OCI-LY7 (cell line): Measurements from ENCODE around the gene LIFR. TPM values are rescaled to one million over a fixed set of nuclear protein-coding genes. Genes with fewer than 3 reads are reported as not detected.
"Not testable (repeated sequence)": the region's sequence is repeated elsewhere in the genome, so short reads cannot be mapped to it uniquely, and the experiment has no call there.

Source experiments
- BruUV-seq: library from RNA; stranded (reverse); fragments of 400-500 nt; replicated peaks from 2 replicates; lab custom pipeline; 2021; lab: Mats Ljungman, UMichigan
- CTCF ChIA-PET: fragments of 300-600 bp; sonication (Branson Sonifier 250); formaldehyde crosslinking; loops from one replicate; lab custom pipeline; 2022; ENCODE audit warnings: antibody characterized with exemption; ENCODE audit not compliant: unreplicated experiment; lab: Charles Lee
- POLR2A ChIA-PET: fragments of 300-600 bp; sonication (Branson Sonifier 250); formaldehyde crosslinking; loops from one replicate; lab custom pipeline; 2022; ENCODE audit warnings: antibody characterized with exemption; lab: Charles Lee
- DNase-seq: peaks from one replicate; pipeline ENCODE4 v3.0.0-alpha.2; 2015; ENCODE audit warnings: low spot score
- H2AFZ ChIP-seq: fragments of 200-600 bp; sonication (generic), shearing (Covaris generic); 2 replicates; pipeline ENCODE4 v1.6.1; 2014; ENCODE audit warnings: mild to moderate bottlenecking, antibody characterized with exemption, low read length, moderate library complexity
- H3K27ac ChIP-seq: fragments of 200-600 bp; sonication (generic); 2 replicates; pipeline ENCODE4 v1.5.1; 2014; ENCODE audit warnings: mixed run types, low read depth, mild to moderate bottlenecking, moderate library complexity, low read length, inconsistent platforms; ENCODE audit not compliant: poor library complexity, severe bottlenecking
- H3K36me3 ChIP-seq: fragments of 200-600 bp; sonication (generic); 2 replicates; pipeline ENCODE4 v1.6.1; 2014; ENCODE audit warnings: mild to moderate bottlenecking, antibody characterized with exemption, low read length, moderate library complexity, mixed read lengths; ENCODE audit not compliant: insufficient read depth
- H3K4me1 ChIP-seq: fragments of 200-600 bp; sonication (generic); 2 replicates; pipeline ENCODE4 v1.5.1; 2014; ENCODE audit warnings: mild to moderate bottlenecking, low read length; ENCODE audit not compliant: insufficient read depth, poor library complexity, severe bottlenecking
- H3K4me2 ChIP-seq: fragments of 200-600 bp; sonication (generic); 2 replicates; pipeline ENCODE4 v1.6.1; 2014; ENCODE audit warnings: mild to moderate bottlenecking, low read length
- H3K4me3 ChIP-seq: fragments of 200-600 bp; sonication (generic); 2 replicates; pipeline ENCODE4 v1.5.1; 2014; ENCODE audit warnings: mild to moderate bottlenecking, low read depth, low read length; ENCODE audit not compliant: poor library complexity, severe bottlenecking
- H3K79me2 ChIP-seq: fragments of 200-600 bp; sonication (generic); 2 replicates; pipeline ENCODE4 v1.6.1; 2016; ENCODE audit warnings: low read depth, mild to moderate bottlenecking, low read length, moderate library complexity, mixed read lengths; ENCODE audit not compliant: insufficient read depth
- H3K9me2 ChIP-seq: fragments of 200-600 bp; sonication (generic); 2 replicates; pipeline ENCODE4 v1.6.1; 2016; ENCODE audit warnings: mild to moderate bottlenecking, low read length, mixed read lengths; ENCODE audit not compliant: insufficient read depth
- H3K9me3 ChIP-seq: fragments of 200-600 bp; sonication (generic); 2 replicates; pipeline ENCODE4 v1.6.1; 2014; ENCODE audit warnings: mild to moderate bottlenecking, mixed run types, low read length, mixed read lengths
- H4K20me1 ChIP-seq: fragments of 200-600 bp; sonication (generic); 2 replicates; pipeline ENCODE4 v1.6.1; 2014; ENCODE audit warnings: mild to moderate bottlenecking, antibody characterized with exemption, low read length, moderate library complexity, mixed read lengths; ENCODE audit not compliant: insufficient read depth
- EZH2phosphoT487 ChIP-seq: fragments of 200-600 bp; sonication (generic); IDR thresholded peaks from 2 replicates; pipeline ENCODE4 v1.6.1; 2018; ENCODE audit warnings: low read depth, borderline replicate concordance, mild to moderate bottlenecking, mixed run types, antibody characterized with exemption, low read length, moderate library complexity, mixed read lengths
- intact Hi-C: fragments of 100-400 bp; cut with micrococcal nuclease; formaldehyde crosslinking; loops from one replicate; pipeline ENCODE4 v1.10.0; 2022; ENCODE audit not compliant: unreplicated experiment
- total RNA-seq, 2 experiments: library from RNA; depleted of rRNA in 1 of 2; stranded (reverse); fragments of >200 nt in 1 of 2; shearing (Covaris generic) in 1 of 2; gene quantifications; 2 replicates each; pipeline ENCODE4 v1.2.3, GENCODE V29; 2014 to 2022
- TF ChIP-seq, protein P1 (sequence below): fragments of 200-600 bp; sonication (generic); conservative IDR thresholded peaks from 2 replicates; pipeline ENCODE4 v1.5.1; 2014; ENCODE audit warnings: mild to moderate bottlenecking, antibody characterized with exemption, low read length, moderate library complexity, mixed read lengths

LIFR gene
- total RNA-seq, 2 experiments from 2014 or later, result not detected

GRCh38 chr5:38573521-38573920 lies 17.1 kb upstream of the LIFR start:
- no TSS peak for BruUV-seq
- Histone ChIP-seq H3K4me1 (no peaks in the 10 kb centered on the region), H3K9me2 (no peaks in the 10 kb centered on the region), H3K79me2 (no peaks in the 10 kb centered on the region), H4K20me1 (no peaks in the 10 kb centered on the region), H2AFZ (no peak overlapping the region), H3K36me3 (no peaks in the 10 kb centered on the region), H3K9me3 (no peaks in the 10 kb centered on the region), H3K4me2 (no peak overlapping the region), H3K27ac (no peak overlapping the region), H3K4me3 (no peak overlapping the region)
- no peak for TF ChIP-seq EZH2phosphoT487
- TF ChIP-seq, protein P1, sequence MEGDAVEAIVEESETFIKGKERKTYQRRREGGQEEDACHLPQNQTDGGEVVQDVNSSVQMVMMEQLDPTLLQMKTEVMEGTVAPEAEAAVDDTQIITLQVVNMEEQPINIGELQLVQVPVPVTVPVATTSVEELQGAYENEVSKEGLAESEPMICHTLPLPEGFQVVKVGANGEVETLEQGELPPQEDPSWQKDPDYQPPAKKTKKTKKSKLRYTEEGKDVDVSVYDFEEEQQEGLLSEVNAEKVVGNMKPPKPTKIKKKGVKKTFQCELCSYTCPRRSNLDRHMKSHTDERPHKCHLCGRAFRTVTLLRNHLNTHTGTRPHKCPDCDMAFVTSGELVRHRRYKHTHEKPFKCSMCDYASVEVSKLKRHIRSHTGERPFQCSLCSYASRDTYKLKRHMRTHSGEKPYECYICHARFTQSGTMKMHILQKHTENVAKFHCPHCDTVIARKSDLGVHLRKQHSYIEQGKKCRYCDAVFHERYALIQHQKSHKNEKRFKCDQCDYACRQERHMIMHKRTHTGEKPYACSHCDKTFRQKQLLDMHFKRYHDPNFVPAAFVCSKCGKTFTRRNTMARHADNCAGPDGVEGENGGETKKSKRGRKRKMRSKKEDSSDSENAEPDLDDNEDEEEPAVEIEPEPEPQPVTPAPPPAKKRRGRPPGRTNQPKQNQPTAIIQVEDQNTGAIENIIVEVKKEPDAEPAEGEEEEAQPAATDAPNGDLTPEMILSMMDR, result no peak
- DNase-seq, result no peak
- ChIA-PET CTCF (no interaction called here), POLR2A (no interaction called here)
- intact Hi-C loops, result no loop called here

DNA sequence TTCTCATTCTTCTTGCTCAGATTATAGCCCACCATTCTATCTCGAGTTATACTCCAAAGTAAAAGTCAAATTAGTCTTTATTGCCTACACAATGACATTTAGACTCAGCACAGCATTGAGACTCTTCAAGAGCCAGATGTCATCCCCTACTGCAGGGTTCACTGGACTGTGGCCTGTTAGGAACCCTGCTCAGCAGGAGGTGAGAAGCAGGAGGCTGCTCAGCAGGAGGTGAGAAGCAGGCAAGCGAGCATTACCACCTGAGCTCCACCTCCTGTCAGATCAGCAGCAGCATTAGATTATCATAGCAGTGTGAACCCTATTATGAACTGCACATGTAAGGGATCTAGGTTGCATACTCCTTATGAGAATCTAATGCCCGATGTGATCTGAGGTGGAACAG lies 12.7 kb upstream of the LIFR start:
- Histone ChIP-seq H3K4me1 (no peaks in the 10 kb centered on the region), H4K20me1 (no peaks in the 10 kb centered on the region), H3K9me3 (no peaks in the 10 kb centered on the region), H3K9me2 (no peaks in the 10 kb centered on the region), H3K27ac (no peak overlapping the region), H3K79me2 (no peaks in the 10 kb centered on the region), H3K4me3 (no peak overlapping the region), H3K4me2 (no peak overlapping the region), H2AFZ (no peak overlapping the region), H3K36me3 (no peaks in the 10 kb centered on the region)
- no TSS peak for BruUV-seq
- intact Hi-C loops, result no loop called here
- no peak for DNase-seq
- ChIA-PET CTCF (no interaction called here), POLR2A (no interaction called here)
- TF ChIP-seq EZH2phosphoT487, result no peak
- TF ChIP-seq, protein P1, result no peak

- H3K9me2 ChIP-seq, H3K4me2 ChIP-seq, BruUV-seq, H3K79me2 ChIP-seq, H3K36me3 ChIP-seq, H3K27ac ChIP-seq, H2AFZ ChIP-seq, H4K20me1 ChIP-seq, CTCF ChIA-PET, DNase-seq, H3K9me3 ChIP-seq, H3K4me1 ChIP-seq, H3K4me3 ChIP-seq, intact Hi-C loops: not testable (repeated sequence)
- POLR2A ChIA-PET, result interaction anchor here (1.7 kb wide), 1 partner anchor 27 kb away, joined by 4 read pairs; no protein-coding TSS in a partner anchor
Observed at GRCh38 chr5:38567306-38567705, 10.9 kb upstream of the LIFR start.
